RWPE1 (cell line): ENCODE results near the gene UAP1L1.
"Not testable (repeated sequence)": the region's sequence is repeated elsewhere in the genome, so short reads cannot be mapped to it uniquely, and the experiment has no call there.

Source experiments
- CTCF ChIA-PET: fragments of 350-600 bp; sonication (Branson Sonifier 250); formaldehyde crosslinking; extraction: SDS; loops from one replicate; lab custom pipeline; 2021; lab: Yijun Ruan, JAX
- POLR2A ChIA-PET: fragments of 400-600 bp; formaldehyde crosslinking; extraction: SDS; loops from one replicate; lab custom pipeline; 2020; ENCODE audit warnings: antibody characterized with exemption; ENCODE audit not compliant: low non-redundant PET; lab: Yijun Ruan, JAX
- DNase-seq: peaks from one replicate; pipeline ENCODE4 v3.0.0; 2012; ENCODE audit warnings: low spot score
- H3K27ac ChIP-seq: fragments of 450-650 bp; 2 replicates; pipeline ENCODE4 v1.5.1; 2017
- TF ChIP-seq, protein P1 (sequence below): fragments of 450-650 bp; conservative IDR thresholded peaks from 2 replicates; pipeline ENCODE4 v1.5.1; 2017; ENCODE audit warnings: low read depth, mild to moderate bottlenecking

UAP1L1 gene

GRCh38 chr9:137030538-137031527 is 46.5 kb upstream of the UAP1L1 start:
- ChIA-PET POLR2A (no interaction called here), CTCF (interaction anchor here (0.6 to 3.1 kb wide), 18 partner anchors 9 to 273 kb away, joined by 3 to 26 read pairs (median 6); partner anchors contain the start of genes AJM1, LCN8, NPDC1 and RNF224)
- no peak for DNase-seq
- TF ChIP-seq, protein P1, sequence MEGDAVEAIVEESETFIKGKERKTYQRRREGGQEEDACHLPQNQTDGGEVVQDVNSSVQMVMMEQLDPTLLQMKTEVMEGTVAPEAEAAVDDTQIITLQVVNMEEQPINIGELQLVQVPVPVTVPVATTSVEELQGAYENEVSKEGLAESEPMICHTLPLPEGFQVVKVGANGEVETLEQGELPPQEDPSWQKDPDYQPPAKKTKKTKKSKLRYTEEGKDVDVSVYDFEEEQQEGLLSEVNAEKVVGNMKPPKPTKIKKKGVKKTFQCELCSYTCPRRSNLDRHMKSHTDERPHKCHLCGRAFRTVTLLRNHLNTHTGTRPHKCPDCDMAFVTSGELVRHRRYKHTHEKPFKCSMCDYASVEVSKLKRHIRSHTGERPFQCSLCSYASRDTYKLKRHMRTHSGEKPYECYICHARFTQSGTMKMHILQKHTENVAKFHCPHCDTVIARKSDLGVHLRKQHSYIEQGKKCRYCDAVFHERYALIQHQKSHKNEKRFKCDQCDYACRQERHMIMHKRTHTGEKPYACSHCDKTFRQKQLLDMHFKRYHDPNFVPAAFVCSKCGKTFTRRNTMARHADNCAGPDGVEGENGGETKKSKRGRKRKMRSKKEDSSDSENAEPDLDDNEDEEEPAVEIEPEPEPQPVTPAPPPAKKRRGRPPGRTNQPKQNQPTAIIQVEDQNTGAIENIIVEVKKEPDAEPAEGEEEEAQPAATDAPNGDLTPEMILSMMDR = no peak
- 0 out of 2 replicates have a peak overlapping the region, but pooled peaks have one; percentile 81 for H3K27ac ChIP-seq

GRCh38 chr9:137031904-137032640 is 45.2 kb upstream of the UAP1L1 start, which contains the start of gene FUT7:
FUT7 (minus strand) TSS chr9:137032088; CDS start chr9:137031991, 97 bp downstream.
- DNase-seq = no peak
- POLR2A ChIA-PET = no interaction called here

DNA sequence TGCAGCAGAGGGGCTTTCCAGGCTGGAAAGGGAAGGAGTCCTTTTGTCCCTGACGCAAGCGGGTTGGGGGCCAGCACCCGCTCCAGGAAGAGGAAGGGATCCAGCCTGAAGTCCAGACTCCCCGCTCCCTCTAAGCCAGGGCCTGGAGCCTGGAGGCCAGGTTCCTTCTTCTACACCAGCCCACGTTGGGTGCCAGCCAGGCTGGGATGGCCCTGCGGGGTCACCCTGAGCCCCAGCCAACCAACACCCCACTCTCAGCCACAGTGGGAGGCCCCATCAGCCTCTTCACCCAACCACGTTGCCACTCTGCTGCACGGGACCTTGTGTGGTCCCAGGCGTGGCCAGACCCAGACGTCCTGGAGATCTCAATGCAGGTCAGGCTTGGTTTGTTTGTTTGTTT is 44.5 kb upstream of the UAP1L1 start:
- H3K27ac ChIP-seq = peak overlapping the region; percentile 25
- TF ChIP-seq, protein P1 = no peak
- DNase-seq = no peak
- POLR2A ChIA-PET = no interaction called here
- CTCF ChIA-PET = no interaction called here

More at GRCh38 chr9:137031904-137032640, 45.2 kb upstream of the UAP1L1 start, which contains the start of gene FUT7:
- peak within 1 kb of the TSS; percentile 25 for H3K27ac ChIP-seq
- TF ChIP-seq, protein P1 = no peak
- CTCF ChIA-PET = interaction anchor here (0.7 kb wide), 1 partner anchor 655 kb away, joined by 3 read pairs; no protein-coding TSS in a partner anchor

DNA sequence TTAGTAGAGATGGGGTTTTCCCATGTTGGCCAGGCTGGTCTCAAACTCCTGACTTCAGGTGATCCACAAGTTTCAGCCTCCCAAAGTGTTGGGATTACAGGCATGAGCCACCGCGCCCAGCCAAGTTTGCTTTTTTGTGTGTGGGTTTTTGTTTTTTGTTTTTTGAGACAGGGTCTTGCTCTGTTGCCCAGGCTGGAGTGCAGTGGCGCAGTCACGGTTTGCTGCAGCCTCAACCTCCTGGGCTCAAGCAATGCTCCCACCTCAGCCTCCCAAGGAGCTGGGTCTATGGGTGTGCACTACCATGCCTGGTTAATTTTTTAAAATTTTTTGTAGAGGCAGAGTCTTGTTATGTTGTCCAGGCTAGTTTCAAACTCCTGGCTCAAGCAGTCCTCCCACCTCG is 43.8 kb upstream of the UAP1L1 start:
- DNase-seq, POLR2A ChIA-PET: not testable (repeated sequence)
- CTCF ChIA-PET = interaction anchor here (2.6 to 6.3 kb wide), 5 partner anchors 12 to 88 kb away, joined by 30 to 97 read pairs (median 36); partner anchors contain the start of genes C8G, FBXW5, NPDC1 and SAPCD2
- peak overlapping the region; percentile 25 for H3K27ac ChIP-seq

- peak overlapping the region; percentile 66 for H3K27ac ChIP-seq
- ChIA-PET CTCF (interaction anchor here (0.6 to 6.3 kb wide), 26 partner anchors 7 to 246 kb away, joined by 3 to 97 read pairs (median 6); partner anchors contain the start of genes ABCA2, AJM1, C8G and CLIC3), POLR2A (interaction anchor here (0.8 to 1.6 kb wide), 2 partner anchors 84 to 86 kb away, joined by 3 to 9 read pairs; no protein-coding TSS in a partner anchor)
- TF ChIP-seq, protein P1 = no peak
- no peak for DNase-seq
Measured at GRCh38 chr9:137034039-137034708, 43.1 kb upstream of the UAP1L1 start.
